ENCODE results near the gene S100B.

The S100B gene

GRCh38 chr21:46560568-46561444 is 44.1 kb downstream of the S100B start:
- DNase-seq (ENCODE audit: low spot score), result no peak

GRCh38 chr21:46559291-46559983 is 45.4 kb downstream of the S100B start:
- DNase-seq (ENCODE audit: low spot score), result peak; percentile 60

- no peak for DNase-seq (ENCODE audit: low spot score)
These were observed 46.9 kb downstream of the S100B start for GRCh38 chr21:46557919-46558392.

- no peak for DNase-seq (ENCODE audit: low spot score)
These were observed 47.4 kb downstream of the S100B start for GRCh38 chr21:46557469-46557868.

GRCh38 chr21:46556802-46557201 is 48.1 kb downstream of the S100B start:
- DNase-seq (ENCODE audit: low spot score), result no peak

GRCh38 chr21:46555678-46556077 is 49.2 kb downstream of the S100B start:
- no peak for DNase-seq (ENCODE audit: low spot score)

- no peak for DNase-seq (ENCODE audit: low spot score)
These were observed 49.7 kb downstream of the S100B start for GRCh38 chr21:46555225-46555617.

- DNase-seq (ENCODE audit: low spot score), result no peak
These were observed 50.3 kb downstream of the S100B start for GRCh38 chr21:46554431-46555224.

- DNase-seq (ENCODE audit: low spot score), result no peak
These were observed 50.9 kb downstream of the S100B start for GRCh38 chr21:46553993-46554392.

- DNase-seq (ENCODE audit: low spot score), result no peak
These were observed 52.0 kb downstream of the S100B start for GRCh38 chr21:46552865-46553379.

GRCh38 chr21:46552274-46552673 is 52.6 kb downstream of the S100B start:
- peak; percentile 40 for DNase-seq (ENCODE audit: low spot score)

GRCh38 chr21:46551636-46552241 is 53.1 kb downstream of the S100B start:
- peak; percentile 21 for DNase-seq (ENCODE audit: low spot score)

- peak; percentile 72 for DNase-seq (ENCODE audit: low spot score)
These were observed 54.6 kb downstream of the S100B start for GRCh38 chr21:46550116-46550941.

- no peak for DNase-seq (ENCODE audit: low spot score)
These were observed 55.2 kb downstream of the S100B start for GRCh38 chr21:46549650-46550049.

Measured in CD4-positive, alpha-beta T cell treated with Interleukin-6 at 100 ng/mL for 8 hours (primary cell).